Measurements from ENCODE around the gene VANGL1. TPM values are rescaled to one million over a fixed set of nuclear protein-coding genes. Genes with fewer than 3 reads are reported as not detected.

The VANGL1 gene
- total RNA-seq, 1 experiment from 2014 or later = not detected

GRCh38 chr1:115676498-115677181, 34.9 kb downstream of the VANGL1 start:
- Histone ChIP-seq H2AFZ (ENCODE audit: low read length) (no peak overlapping the region), H4K20me1 (ENCODE audit: insufficient read depth, low read depth, low read length) (no peaks in the 10 kb centered on the region), H3K4me1 (ENCODE audit: low read length) (no peaks in the 10 kb centered on the region), H3K36me3 (ENCODE audit: insufficient read depth, low read length) (no peaks in the 10 kb centered on the region), H3K9ac (ENCODE audit: low read length) (no peak overlapping the region), H3K27me3 (ENCODE audit: low read length) (no peaks in the 10 kb centered on the region), H3K4me2 (ENCODE audit: low read depth, low read length, poor library complexity, severe bottlenecking) (no peak overlapping the region), H3K79me2 (ENCODE audit: low read length) (no peaks in the 10 kb centered on the region), H3K4me3 (ENCODE audit: low read length) (no peak overlapping the region), H3K9me3 (ENCODE audit: low read length) (no peaks in the 10 kb centered on the region), H3K27ac (ENCODE audit: low read length) (no peak overlapping the region), H3K9me2 (replicated peaks; ENCODE audit: insufficient read depth, low read length) (no peaks in the 10 kb centered on the region)
- DNase-seq = no peak

DNA sequence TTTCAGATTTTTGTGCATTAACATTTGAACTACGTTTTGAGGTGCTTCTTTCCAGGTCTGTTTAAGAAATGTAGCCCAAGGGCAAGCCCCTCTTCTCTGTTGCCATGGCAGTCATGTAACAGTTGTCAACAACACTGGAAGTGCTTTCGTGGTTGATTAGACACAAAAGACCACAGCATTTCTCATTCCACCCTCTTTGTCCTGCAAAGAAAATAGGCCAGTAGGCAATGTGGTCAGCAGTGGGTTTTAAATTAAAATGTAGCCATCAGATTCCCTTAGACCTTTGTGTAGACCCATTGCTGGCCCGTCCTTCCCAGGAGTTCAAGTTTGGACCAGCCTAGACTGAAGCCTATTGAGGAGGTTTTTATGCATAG, 35.4 kb downstream of the VANGL1 start:
- H3K36me3 ChIP-seq (ENCODE audit: insufficient read depth, low read length) = no peaks in the 10 kb centered on the region
- no peaks in the 10 kb centered on the region for H4K20me1 ChIP-seq (ENCODE audit: insufficient read depth, low read depth, low read length)
- H2AFZ ChIP-seq (ENCODE audit: low read length) = no peak overlapping the region
- no peak overlapping the region for H3K4me2 ChIP-seq (ENCODE audit: low read depth, low read length, poor library complexity, severe bottlenecking)
- H3K9me2 ChIP-seq (replicated peaks; ENCODE audit: insufficient read depth, low read length) = no peaks in the 10 kb centered on the region
- no peaks in the 10 kb centered on the region for H3K27me3 ChIP-seq (ENCODE audit: low read length)
- no peak overlapping the region for H3K9ac ChIP-seq (ENCODE audit: low read length)
- DNase-seq = no peak
- H3K27ac ChIP-seq (ENCODE audit: low read length) = no peak overlapping the region
- H3K9me3 ChIP-seq (ENCODE audit: low read length) = no peaks in the 10 kb centered on the region
- H3K4me1 ChIP-seq (ENCODE audit: low read length) = no peaks in the 10 kb centered on the region
- H3K79me2 ChIP-seq (ENCODE audit: low read length) = no peaks in the 10 kb centered on the region
- H3K4me3 ChIP-seq (ENCODE audit: low read length) = no peak overlapping the region

DNA sequence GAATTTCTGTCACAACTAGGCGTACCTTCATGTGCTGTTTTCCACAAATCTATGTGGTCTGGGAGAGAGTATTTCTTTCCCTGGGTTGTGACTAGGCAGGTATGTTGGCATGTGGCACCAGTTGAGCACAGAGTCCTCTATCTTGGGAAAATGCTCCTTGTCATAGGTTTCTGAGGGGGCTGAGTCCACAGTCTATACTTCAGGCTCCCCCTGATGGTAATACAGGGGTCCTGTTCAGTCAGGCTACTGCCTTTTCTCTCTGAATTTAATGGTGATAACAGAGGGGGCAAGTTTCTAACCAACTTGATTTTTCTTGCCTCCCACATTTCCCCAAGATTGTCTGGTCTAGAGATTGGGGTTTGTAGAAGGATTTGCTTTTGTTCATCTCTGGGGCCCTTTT, 35.8 kb downstream of the VANGL1 start:
- no peaks in the 10 kb centered on the region for H3K79me2 ChIP-seq (ENCODE audit: low read length)
- H3K4me2 ChIP-seq (ENCODE audit: low read depth, low read length, poor library complexity, severe bottlenecking) = no peak overlapping the region
- no peak overlapping the region for H3K4me3 ChIP-seq (ENCODE audit: low read length)
- no peaks in the 10 kb centered on the region for H3K9me3 ChIP-seq (ENCODE audit: low read length)
- H2AFZ ChIP-seq (ENCODE audit: low read length) = no peak overlapping the region
- H3K27me3 ChIP-seq (ENCODE audit: low read length) = no peaks in the 10 kb centered on the region
- H3K36me3 ChIP-seq (ENCODE audit: insufficient read depth, low read length) = no peaks in the 10 kb centered on the region
- no peak for DNase-seq
- no peaks in the 10 kb centered on the region for H3K4me1 ChIP-seq (ENCODE audit: low read length)
- no peak overlapping the region for H3K9ac ChIP-seq (ENCODE audit: low read length)
- no peak overlapping the region for H3K27ac ChIP-seq (ENCODE audit: low read length)
- H3K9me2 ChIP-seq (replicated peaks; ENCODE audit: insufficient read depth, low read length) = no peaks in the 10 kb centered on the region
- H4K20me1 ChIP-seq (ENCODE audit: insufficient read depth, low read depth, low read length) = no peaks in the 10 kb centered on the region

- Histone ChIP-seq H3K9me2 (replicated peaks; ENCODE audit: insufficient read depth, low read length) (no peaks in the 10 kb centered on the region), H3K4me1 (ENCODE audit: low read length) (no peaks in the 10 kb centered on the region), H3K9ac (ENCODE audit: low read length) (no peak overlapping the region), H3K79me2 (ENCODE audit: low read length) (no peaks in the 10 kb centered on the region), H3K36me3 (ENCODE audit: insufficient read depth, low read length) (no peaks in the 10 kb centered on the region), H3K27me3 (ENCODE audit: low read length) (no peaks in the 10 kb centered on the region), H3K9me3 (ENCODE audit: low read length) (no peaks in the 10 kb centered on the region), H4K20me1 (ENCODE audit: insufficient read depth, low read depth, low read length) (no peaks in the 10 kb centered on the region), H3K27ac (ENCODE audit: low read length) (no peak overlapping the region), H2AFZ (ENCODE audit: low read length) (no peak overlapping the region), H3K4me2 (ENCODE audit: low read depth, low read length, poor library complexity, severe bottlenecking) (no peak overlapping the region), H3K4me3 (ENCODE audit: low read length) (no peak overlapping the region)
- no peak for DNase-seq
Measured at GRCh38 chr1:115678141-115678540, 36.4 kb downstream of the VANGL1 start.

GRCh38 chr1:115679141-115679611, 37.4 kb downstream of the VANGL1 start:
- H3K4me3 ChIP-seq (ENCODE audit: low read length) = no peak overlapping the region
- no peak overlapping the region for H3K4me2 ChIP-seq (ENCODE audit: low read depth, low read length, poor library complexity, severe bottlenecking)
- no peaks in the 10 kb centered on the region for H3K36me3 ChIP-seq (ENCODE audit: insufficient read depth, low read length)
- H4K20me1 ChIP-seq (ENCODE audit: insufficient read depth, low read depth, low read length) = no peaks in the 10 kb centered on the region
- H3K9me2 ChIP-seq (replicated peaks; ENCODE audit: insufficient read depth, low read length) = no peaks in the 10 kb centered on the region
- no peaks in the 10 kb centered on the region for H3K27me3 ChIP-seq (ENCODE audit: low read length)
- DNase-seq = no peak
- no peak overlapping the region for H3K9ac ChIP-seq (ENCODE audit: low read length)
- no peaks in the 10 kb centered on the region for H3K79me2 ChIP-seq (ENCODE audit: low read length)
- H3K27ac ChIP-seq (ENCODE audit: low read length) = no peak overlapping the region
- H3K9me3 ChIP-seq (ENCODE audit: low read length) = no peaks in the 10 kb centered on the region
- no peak overlapping the region for H2AFZ ChIP-seq (ENCODE audit: low read length)
- H3K4me1 ChIP-seq (ENCODE audit: low read length) = no peaks in the 10 kb centered on the region

GRCh38 chr1:115680730-115681111, 39.0 kb downstream of the VANGL1 start:
- no peaks in the 10 kb centered on the region for H3K9me2 ChIP-seq (replicated peaks; ENCODE audit: insufficient read depth, low read length)
- H3K27me3 ChIP-seq (ENCODE audit: low read length) = no peaks in the 10 kb centered on the region
- H2AFZ ChIP-seq (ENCODE audit: low read length) = no peak overlapping the region
- H3K9ac ChIP-seq (ENCODE audit: low read length) = no peak overlapping the region
- no peaks in the 10 kb centered on the region for H3K36me3 ChIP-seq (ENCODE audit: insufficient read depth, low read length)
- no peak for DNase-seq
- H4K20me1 ChIP-seq (ENCODE audit: insufficient read depth, low read depth, low read length) = no peaks in the 10 kb centered on the region
- no peaks in the 10 kb centered on the region for H3K9me3 ChIP-seq (ENCODE audit: low read length)
- H3K27ac ChIP-seq (ENCODE audit: low read length) = no peak overlapping the region
- no peaks in the 10 kb centered on the region for H3K4me1 ChIP-seq (ENCODE audit: low read length)
- H3K4me3 ChIP-seq (ENCODE audit: low read length) = no peak overlapping the region
- H3K4me2 ChIP-seq (ENCODE audit: low read depth, low read length, poor library complexity, severe bottlenecking) = no peak overlapping the region
- no peaks in the 10 kb centered on the region for H3K79me2 ChIP-seq (ENCODE audit: low read length)

DNA sequence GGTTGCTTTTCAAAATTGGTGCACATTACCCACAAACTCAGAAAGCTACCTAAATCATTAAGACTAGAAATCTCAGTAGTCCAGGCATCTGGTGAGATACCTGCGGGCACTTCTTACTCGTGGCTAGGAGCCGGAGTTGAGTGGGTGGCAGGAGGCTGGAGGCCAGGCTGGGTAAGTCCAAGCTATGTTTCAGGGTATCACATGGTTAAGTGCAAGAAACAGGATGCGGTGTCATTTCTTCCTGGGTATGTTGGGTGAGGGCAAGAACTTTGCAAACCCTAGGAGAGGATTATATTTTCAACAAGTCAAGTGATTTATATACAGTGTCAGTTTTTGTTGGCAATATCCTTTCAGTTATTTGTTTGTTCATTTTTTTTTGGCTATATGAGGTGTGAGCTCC, 41.0 kb downstream of the VANGL1 start:
- Histone ChIP-seq H3K79me2 (ENCODE audit: low read length) (no peaks in the 10 kb centered on the region), H3K4me1 (ENCODE audit: low read length) (no peaks in the 10 kb centered on the region)
- DNase-seq = no peak

GRCh38 chr1:115685029-115685705, 43.4 kb downstream of the VANGL1 start:
- Histone ChIP-seq H3K36me3 (ENCODE audit: insufficient read depth, low read length) (no peaks in the 10 kb centered on the region), H3K4me2 (ENCODE audit: low read depth, low read length, poor library complexity, severe bottlenecking) (no peak overlapping the region), H3K27me3 (ENCODE audit: low read length) (no peaks in the 10 kb centered on the region), H4K20me1 (ENCODE audit: insufficient read depth, low read depth, low read length) (no peaks in the 10 kb centered on the region), H3K27ac (ENCODE audit: low read length) (no peak overlapping the region), H3K9me2 (replicated peaks; ENCODE audit: insufficient read depth, low read length) (no peaks in the 10 kb centered on the region), H3K4me1 (ENCODE audit: low read length) (no peaks in the 10 kb centered on the region), H3K9ac (ENCODE audit: low read length) (no peak overlapping the region), H3K79me2 (ENCODE audit: low read length) (no peaks in the 10 kb centered on the region), H3K4me3 (ENCODE audit: low read length) (no peak overlapping the region), H2AFZ (ENCODE audit: low read length) (no peak overlapping the region), H3K9me3 (ENCODE audit: low read length) (no peaks in the 10 kb centered on the region)
- DNase-seq = no peak

More for the DNA sequence above, 41.0 kb downstream of the VANGL1 start:
- H3K4me3 ChIP-seq (ENCODE audit: low read length) = no peak overlapping the region
- H4K20me1 ChIP-seq (ENCODE audit: insufficient read depth, low read depth, low read length) = no peaks in the 10 kb centered on the region
- H3K9me3 ChIP-seq (ENCODE audit: low read length) = no peaks in the 10 kb centered on the region
- no peak overlapping the region for H3K4me2 ChIP-seq (ENCODE audit: low read depth, low read length, poor library complexity, severe bottlenecking)
- H3K9me2 ChIP-seq (replicated peaks; ENCODE audit: insufficient read depth, low read length) = no peaks in the 10 kb centered on the region
- H3K9ac ChIP-seq (ENCODE audit: low read length) = no peak overlapping the region
- no peak overlapping the region for H2AFZ ChIP-seq (ENCODE audit: low read length)
- H3K27me3 ChIP-seq (ENCODE audit: low read length) = no peaks in the 10 kb centered on the region
- H3K36me3 ChIP-seq (ENCODE audit: insufficient read depth, low read length) = no peaks in the 10 kb centered on the region
- H3K27ac ChIP-seq (ENCODE audit: low read length) = no peak overlapping the region

All from Karpas-422 (cell line).